ENCODE results near the gene TNFSF13B. TPM values are rescaled to one million over a fixed set of nuclear protein-coding genes. Genes with fewer than 3 reads are reported as not detected.

The TNFSF13B gene
- total and polyA plus RNA-seq, 2 donors (not counting 3 experiments of a cell fraction or from before 2014, with no cell fraction given): 0.18 to 1.2 TPM

GRCh38 chr13:108325863-108326262, 56.3 kb downstream of the TNFSF13B start:
- Histone ChIP-seq H3K27ac (ENCODE audit: insufficient read depth, low read depth, low read length) (no peak overlapping the region), H4K20me1 (replicated peaks; ENCODE audit: control insufficient read depth, extremely low read depth, insufficient read depth, low read length) (no peaks in the 10 kb centered on the region), H3K79me2 (ENCODE audit: control insufficient read depth, insufficient read depth, low read length) (no peaks in the 10 kb centered on the region), H3K9me3 (replicated peaks; ENCODE audit: control insufficient read depth, insufficient read depth, low read length) (no peaks in the 10 kb centered on the region), H3K9ac (replicated peaks; ENCODE audit: extremely low read depth, insufficient read depth, low read length) (no peak overlapping the region), H3K36me3 (ENCODE audit: control insufficient read depth in 2 of 2, extremely low read depth in 1 of 2, insufficient read depth in 2 of 2, low read length in 2 of 2) (no peaks in the 10 kb centered on the region), H3K9me1 (replicated peaks; ENCODE audit: control insufficient read depth, extremely low read depth, insufficient read depth, low read length) (no peaks in the 10 kb centered on the region), H3K4me2 (ENCODE audit: insufficient read depth, low read length) (no peak overlapping the region), H3K4me3 (replicated peaks in 1 of 3; ENCODE audit: insufficient read depth in 1 of 3, low read depth in 1 of 3, low read length in 3 of 3) (no peak overlapping the region), H2AFZ (ENCODE audit: low read depth, low read length) (no peak overlapping the region), H3K27me3 (ENCODE audit: control insufficient read depth in 2 of 2, insufficient read depth in 2 of 2, low read length in 2 of 2) (peaks cover 0 to 3% of the 10 kb centered on the region in 2 experiments), H3K4me1 (ENCODE audit: control insufficient read depth, extremely low read depth, insufficient read depth, low read length) (no peaks in the 10 kb centered on the region)
- FAIRE-seq (no peak), DNase-seq (ENCODE audit: low read depth, low spot score) (no peak)
- dilution Hi-C loops (cut with MboI; ENCODE audit: extremely low pct_ligation_motif_present, low sequenced_read_pairs) (no loop called here), intact Hi-C loops (cut with micrococcal nuclease) (loop anchor here (10.0 kb wide), 1 partner anchor 629 kb away; no protein-coding TSS in a partner anchor)
- no TSS peak for BruUV-seq (replicated peaks)
- ChIA-PET CTCF (interaction anchor here (0.8 kb wide), 1 partner anchor 569 kb away, joined by 3 read pairs; no protein-coding TSS in a partner anchor), POLR2A (no interaction called here)
- no peak for TF ChIP-seq FOS (IDR thresholded peaks at IDR 0.05; ENCODE audit: borderline replicate concordance, insufficient read depth, low read length)
- no peak for TF ChIP-seq POLR2A (IDR thresholded peaks at IDR 0.05; ENCODE audit: low read depth, low read length)
- no peak for TF ChIP-seq CTCF (IDR thresholded peaks at IDR 0.05; ENCODE audit: extremely low read depth in 1 of 2, insufficient read depth in 1 of 2, low read depth in 1 of 2, low read length in 2 of 2)
- TF ChIP-seq POLR2AphosphoS5 (IDR thresholded peaks at IDR 0.05; ENCODE audit: insufficient read depth, low read depth, low read length): no peak
- no peak for TF ChIP-seq EZH2 (IDR thresholded peaks at IDR 0.05; ENCODE audit: borderline replicate concordance, low read depth, low read length, severe bottlenecking)
- no peak for TF ChIP-seq JUN (IDR thresholded peaks at IDR 0.05; ENCODE audit: borderline replicate concordance, insufficient read depth, insufficient read length, low read depth)
- TF ChIP-seq MAX (IDR thresholded peaks at IDR 0.05; ENCODE audit: insufficient read depth, insufficient read length): no peak
- no peak for TF ChIP-seq MYC (IDR thresholded peaks at IDR 0.05; ENCODE audit: low read depth, low read length)
- no peak for TF ChIP-seq GATA2 (IDR thresholded peaks at IDR 0.05; ENCODE audit: insufficient read depth, insufficient read length, low read depth, low read length)
